ENCODE results near the gene PSME3IP1.

PSME3IP1 gene

GRCh38 chr16:57138281-57138935 is 47.4 kb downstream of the PSME3IP1 start:
- Mint-ChIP-seq H3K9me3 (no peaks in the 10 kb centered on the region), H3K27me3 (no peaks in the 10 kb centered on the region), H3K4me1 (ENCODE audit: low read depth) (peaks cover 29% of the 10 kb centered on the region), H3K4me3 (no peak overlapping the region), H3K36me3 (ENCODE audit: low read depth) (peaks cover 34% of the 10 kb centered on the region), H3K27ac (no peak overlapping the region)
- intact Hi-C loops (cut with micrococcal nuclease) = no loop called here

GRCh38 chr16:57137566-57138273 is 48.1 kb downstream of the PSME3IP1 start:
- H3K27ac Mint-ChIP-seq = no peak overlapping the region
- no peaks in the 10 kb centered on the region for H3K27me3 Mint-ChIP-seq

GRCh38 chr16:57137043-57137442 is 48.8 kb downstream of the PSME3IP1 start:
- no peaks in the 10 kb centered on the region for H3K9me3 Mint-ChIP-seq

More at GRCh38 chr16:57137566-57138273, 48.1 kb downstream of the PSME3IP1 start:
- H3K4me3 Mint-ChIP-seq = no peak overlapping the region
- H3K9me3 Mint-ChIP-seq = no peaks in the 10 kb centered on the region
- peaks cover 36% of the 10 kb centered on the region for H3K36me3 Mint-ChIP-seq (ENCODE audit: low read depth)
- peaks cover 29% of the 10 kb centered on the region for H3K4me1 Mint-ChIP-seq (ENCODE audit: low read depth)
- intact Hi-C loops (cut with micrococcal nuclease) = no loop called here

GRCh38 chr16:57134982-57135381 is 50.9 kb downstream of the PSME3IP1 start:
- no peak overlapping the region for H3K27ac Mint-ChIP-seq
- intact Hi-C loops (cut with micrococcal nuclease) = no loop called here
- H3K27me3 Mint-ChIP-seq = no peaks in the 10 kb centered on the region
- H3K4me3 Mint-ChIP-seq = no peak overlapping the region
- no peaks in the 10 kb centered on the region for H3K9me3 Mint-ChIP-seq
- H3K4me1 Mint-ChIP-seq (ENCODE audit: low read depth) = peaks cover 11% of the 10 kb centered on the region
- peaks cover 61% of the 10 kb centered on the region for H3K36me3 Mint-ChIP-seq (ENCODE audit: low read depth)

More at GRCh38 chr16:57137043-57137442, 48.8 kb downstream of the PSME3IP1 start:
- Mint-ChIP-seq H3K4me3 (no peak overlapping the region), H3K27me3 (no peaks in the 10 kb centered on the region), H3K4me1 (ENCODE audit: low read depth) (peaks cover 24% of the 10 kb centered on the region), H3K36me3 (ENCODE audit: low read depth) (peaks cover 43% of the 10 kb centered on the region), H3K27ac (no peak overlapping the region)
- intact Hi-C loops (cut with micrococcal nuclease) = no loop called here

GRCh38 chr16:57133886-57134285 is 52.0 kb downstream of the PSME3IP1 start:
- H3K9me3 Mint-ChIP-seq = no peaks in the 10 kb centered on the region
- H3K4me3 Mint-ChIP-seq = no peak overlapping the region
- peaks cover 72% of the 10 kb centered on the region for H3K36me3 Mint-ChIP-seq (ENCODE audit: low read depth)
- H3K27me3 Mint-ChIP-seq = no peaks in the 10 kb centered on the region
- no peaks in the 10 kb centered on the region for H3K4me1 Mint-ChIP-seq (ENCODE audit: low read depth)
- intact Hi-C loops (cut with micrococcal nuclease) = no loop called here
- no peak overlapping the region for H3K27ac Mint-ChIP-seq

GRCh38 chr16:57133031-57133430 is 52.8 kb downstream of the PSME3IP1 start:
- Mint-ChIP-seq H3K27me3 (no peaks in the 10 kb centered on the region), H3K4me3 (no peak overlapping the region), H3K36me3 (ENCODE audit: low read depth) (peaks cover 68% of the 10 kb centered on the region), H3K9me3 (no peaks in the 10 kb centered on the region), H3K4me1 (ENCODE audit: low read depth) (no peaks in the 10 kb centered on the region), H3K27ac (no peak overlapping the region)
- intact Hi-C loops (cut with micrococcal nuclease) = no loop called here

GRCh38 chr16:57132470-57132869 is 53.4 kb downstream of the PSME3IP1 start:
- H3K36me3 Mint-ChIP-seq (ENCODE audit: low read depth) = peaks cover 68% of the 10 kb centered on the region
- no peaks in the 10 kb centered on the region for H3K4me1 Mint-ChIP-seq (ENCODE audit: low read depth)
- no peak overlapping the region for H3K4me3 Mint-ChIP-seq
- intact Hi-C loops (cut with micrococcal nuclease) = no loop called here
- H3K27me3 Mint-ChIP-seq = no peaks in the 10 kb centered on the region
- H3K9me3 Mint-ChIP-seq = no peaks in the 10 kb centered on the region
- no peak overlapping the region for H3K27ac Mint-ChIP-seq

- no peaks in the 10 kb centered on the region for H3K27me3 Mint-ChIP-seq
- intact Hi-C loops (cut with micrococcal nuclease) = no loop called here
- H3K27ac Mint-ChIP-seq = no peak overlapping the region
- H3K4me1 Mint-ChIP-seq (ENCODE audit: low read depth) = no peaks in the 10 kb centered on the region
- no peak overlapping the region for H3K4me3 Mint-ChIP-seq
- H3K9me3 Mint-ChIP-seq = no peaks in the 10 kb centered on the region
- H3K36me3 Mint-ChIP-seq (ENCODE audit: low read depth) = peaks cover 69% of the 10 kb centered on the region
Measured at GRCh38 chr16:57131351-57131970, 54.4 kb downstream of the PSME3IP1 start.

GRCh38 chr16:57130950-57131321 is 54.9 kb downstream of the PSME3IP1 start:
- no peaks in the 10 kb centered on the region for H3K4me1 Mint-ChIP-seq (ENCODE audit: low read depth)
- no peaks in the 10 kb centered on the region for H3K27me3 Mint-ChIP-seq
- H3K4me3 Mint-ChIP-seq = no peak overlapping the region
- H3K27ac Mint-ChIP-seq = no peak overlapping the region
- peaks cover 69% of the 10 kb centered on the region for H3K36me3 Mint-ChIP-seq (ENCODE audit: low read depth)
- intact Hi-C loops (cut with micrococcal nuclease) = no loop called here
- H3K9me3 Mint-ChIP-seq = no peaks in the 10 kb centered on the region

- intact Hi-C loops (cut with micrococcal nuclease) = no loop called here
Measured at GRCh38 chr16:57128771-57129389, 57.0 kb downstream of the PSME3IP1 start.

GRCh38 chr16:57127836-57128235 is 58.0 kb downstream of the PSME3IP1 start:
- H3K36me3 Mint-ChIP-seq (ENCODE audit: low read depth) = peaks cover 91% of the 10 kb centered on the region
- H3K27me3 Mint-ChIP-seq = no peaks in the 10 kb centered on the region
- no peak overlapping the region for H3K4me3 Mint-ChIP-seq
- intact Hi-C loops (cut with micrococcal nuclease) = no loop called here
- no peaks in the 10 kb centered on the region for H3K9me3 Mint-ChIP-seq
- peaks cover 11% of the 10 kb centered on the region for H3K4me1 Mint-ChIP-seq (ENCODE audit: low read depth)
- no peak overlapping the region for H3K27ac Mint-ChIP-seq

More at GRCh38 chr16:57128771-57129389, 57.0 kb downstream of the PSME3IP1 start:
- Mint-ChIP-seq H3K27ac (no peak overlapping the region), H3K4me3 (no peak overlapping the region), H3K9me3 (no peaks in the 10 kb centered on the region), H3K36me3 (ENCODE audit: low read depth) (peaks cover 83% of the 10 kb centered on the region), H3K4me1 (ENCODE audit: low read depth) (peaks cover 1% of the 10 kb centered on the region), H3K27me3 (no peaks in the 10 kb centered on the region)

GRCh38 chr16:57127037-57127763 is 58.6 kb downstream of the PSME3IP1 start:
- H3K4me3 Mint-ChIP-seq = no peak overlapping the region
- no peak overlapping the region for H3K27ac Mint-ChIP-seq
- peaks cover 11% of the 10 kb centered on the region for H3K4me1 Mint-ChIP-seq (ENCODE audit: low read depth)
- no peaks in the 10 kb centered on the region for H3K9me3 Mint-ChIP-seq
- intact Hi-C loops (cut with micrococcal nuclease) = no loop called here
- H3K27me3 Mint-ChIP-seq = no peaks in the 10 kb centered on the region
- H3K36me3 Mint-ChIP-seq (ENCODE audit: low read depth) = peaks cover 90% of the 10 kb centered on the region

GRCh38 chr16:57126411-57126810 is 59.4 kb downstream of the PSME3IP1 start:
- H3K36me3 Mint-ChIP-seq (ENCODE audit: low read depth) = peaks cover 90% of the 10 kb centered on the region
- H3K9me3 Mint-ChIP-seq = no peaks in the 10 kb centered on the region
- H3K27me3 Mint-ChIP-seq = no peaks in the 10 kb centered on the region
- no peak overlapping the region for H3K27ac Mint-ChIP-seq
- H3K4me3 Mint-ChIP-seq = no peak overlapping the region
- intact Hi-C loops (cut with micrococcal nuclease) = no loop called here
- peaks cover 11% of the 10 kb centered on the region for H3K4me1 Mint-ChIP-seq (ENCODE audit: low read depth)
